ENCODE results near the gene DUSP18.
"Not testable (repeated sequence)": the region's sequence is repeated elsewhere in the genome, so short reads cannot be mapped to it uniquely, and the experiment has no call there.

The DUSP18 gene

DNA sequence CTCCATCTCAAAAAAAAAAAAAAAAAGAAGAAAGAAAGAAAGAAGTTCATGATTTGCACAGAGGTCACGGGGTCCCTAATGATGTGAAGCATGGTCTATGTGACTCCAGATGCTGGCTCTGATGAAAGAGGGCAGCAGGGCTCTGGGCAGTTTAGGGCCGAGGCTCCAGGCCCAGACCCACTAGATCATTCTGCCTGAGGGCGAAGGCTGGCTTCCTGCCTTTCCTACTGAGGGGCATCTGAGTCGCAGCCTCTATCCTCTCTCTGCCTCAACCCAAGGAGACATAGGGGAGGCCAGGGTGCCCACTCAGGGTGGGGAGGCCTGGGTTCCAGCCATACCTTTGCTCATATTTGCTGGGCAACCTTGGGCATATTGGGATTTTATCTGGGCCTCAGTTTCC is 27.3 kb downstream of the DUSP18 start:
- TF ChIP-seq, protein P1, sequence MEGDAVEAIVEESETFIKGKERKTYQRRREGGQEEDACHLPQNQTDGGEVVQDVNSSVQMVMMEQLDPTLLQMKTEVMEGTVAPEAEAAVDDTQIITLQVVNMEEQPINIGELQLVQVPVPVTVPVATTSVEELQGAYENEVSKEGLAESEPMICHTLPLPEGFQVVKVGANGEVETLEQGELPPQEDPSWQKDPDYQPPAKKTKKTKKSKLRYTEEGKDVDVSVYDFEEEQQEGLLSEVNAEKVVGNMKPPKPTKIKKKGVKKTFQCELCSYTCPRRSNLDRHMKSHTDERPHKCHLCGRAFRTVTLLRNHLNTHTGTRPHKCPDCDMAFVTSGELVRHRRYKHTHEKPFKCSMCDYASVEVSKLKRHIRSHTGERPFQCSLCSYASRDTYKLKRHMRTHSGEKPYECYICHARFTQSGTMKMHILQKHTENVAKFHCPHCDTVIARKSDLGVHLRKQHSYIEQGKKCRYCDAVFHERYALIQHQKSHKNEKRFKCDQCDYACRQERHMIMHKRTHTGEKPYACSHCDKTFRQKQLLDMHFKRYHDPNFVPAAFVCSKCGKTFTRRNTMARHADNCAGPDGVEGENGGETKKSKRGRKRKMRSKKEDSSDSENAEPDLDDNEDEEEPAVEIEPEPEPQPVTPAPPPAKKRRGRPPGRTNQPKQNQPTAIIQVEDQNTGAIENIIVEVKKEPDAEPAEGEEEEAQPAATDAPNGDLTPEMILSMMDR (IDR thresholded peaks at IDR 0.05; ENCODE audit: insufficient read depth, missing control alignments), result no peak
- DNase-seq (ENCODE audit: insufficient read length, low spot score), result no peak
- FAIRE-seq, result no peak

DNA sequence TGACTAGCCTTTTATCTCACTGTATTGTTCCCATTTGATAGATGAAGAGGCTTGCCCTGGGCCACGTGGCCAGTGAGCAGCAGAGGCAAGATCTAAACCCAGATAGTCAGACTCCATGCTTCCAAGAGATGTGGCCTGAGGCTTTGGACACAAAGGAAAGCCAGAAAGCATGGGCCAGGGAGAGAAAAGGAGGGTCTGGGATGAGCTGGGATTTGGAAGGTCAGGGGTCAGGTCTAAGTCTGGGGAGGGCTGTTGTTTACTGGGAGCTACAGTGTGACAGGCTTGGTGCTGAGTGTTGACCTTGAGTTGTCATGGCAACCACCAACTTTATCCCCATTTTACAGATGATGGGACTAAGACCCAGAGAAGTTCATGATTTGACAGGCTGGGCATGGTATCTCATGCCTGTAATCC is 30.0 kb downstream of the DUSP18 start:
- DNase-seq (ENCODE audit: insufficient read length, low spot score) (no peak), FAIRE-seq (no peak)
- TF ChIP-seq, protein P1 (IDR thresholded peaks at IDR 0.05; ENCODE audit: insufficient read depth, missing control alignments), result no peak

DNA sequence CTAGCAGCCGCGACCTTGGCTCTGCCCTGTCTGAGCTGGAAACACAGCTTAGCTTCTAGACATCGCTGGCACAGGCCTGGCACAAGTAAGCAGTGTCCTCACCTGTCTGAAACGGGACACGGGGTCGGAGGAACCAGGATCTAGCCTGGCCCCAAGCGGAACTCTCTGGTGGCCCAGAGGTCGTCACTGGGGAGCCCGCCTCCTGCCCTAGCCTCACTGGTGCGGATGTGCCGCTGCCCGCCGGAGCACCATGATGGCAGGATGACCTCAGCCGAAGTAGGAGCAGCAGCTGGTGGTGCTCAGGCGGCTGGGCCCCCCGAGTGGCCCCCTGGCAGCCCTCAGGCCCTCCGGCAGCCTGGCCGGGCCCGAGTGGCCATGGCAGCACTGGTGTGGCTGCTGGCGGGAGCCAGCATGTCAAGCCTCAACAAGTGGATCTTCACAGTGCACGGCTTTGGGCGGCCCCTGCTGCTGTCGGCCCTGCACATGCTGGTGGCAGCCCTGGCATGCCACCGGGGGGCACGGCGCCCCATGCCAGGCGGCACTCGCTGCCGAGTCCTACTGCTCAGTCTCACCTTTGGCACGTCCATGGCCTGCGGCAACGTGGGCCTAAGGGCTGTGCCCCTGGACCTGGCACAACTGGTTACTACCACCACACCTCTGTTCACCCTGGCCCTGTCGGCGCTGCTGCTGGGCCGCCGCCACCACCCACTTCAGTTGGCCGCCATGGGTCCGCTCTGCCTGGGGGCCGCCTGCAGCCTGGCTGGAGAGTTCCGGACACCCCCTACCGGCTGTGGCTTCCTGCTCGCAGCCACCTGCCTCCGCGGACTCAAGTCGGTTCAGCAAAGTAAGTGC is 31.2 kb downstream of the DUSP18 start:
- TF ChIP-seq, protein P1 (IDR thresholded peaks at IDR 0.05; ENCODE audit: insufficient read depth, missing control alignments), result no peak
- no peak for FAIRE-seq
- DNase-seq (ENCODE audit: insufficient read length, low spot score), result no peak

DNA sequence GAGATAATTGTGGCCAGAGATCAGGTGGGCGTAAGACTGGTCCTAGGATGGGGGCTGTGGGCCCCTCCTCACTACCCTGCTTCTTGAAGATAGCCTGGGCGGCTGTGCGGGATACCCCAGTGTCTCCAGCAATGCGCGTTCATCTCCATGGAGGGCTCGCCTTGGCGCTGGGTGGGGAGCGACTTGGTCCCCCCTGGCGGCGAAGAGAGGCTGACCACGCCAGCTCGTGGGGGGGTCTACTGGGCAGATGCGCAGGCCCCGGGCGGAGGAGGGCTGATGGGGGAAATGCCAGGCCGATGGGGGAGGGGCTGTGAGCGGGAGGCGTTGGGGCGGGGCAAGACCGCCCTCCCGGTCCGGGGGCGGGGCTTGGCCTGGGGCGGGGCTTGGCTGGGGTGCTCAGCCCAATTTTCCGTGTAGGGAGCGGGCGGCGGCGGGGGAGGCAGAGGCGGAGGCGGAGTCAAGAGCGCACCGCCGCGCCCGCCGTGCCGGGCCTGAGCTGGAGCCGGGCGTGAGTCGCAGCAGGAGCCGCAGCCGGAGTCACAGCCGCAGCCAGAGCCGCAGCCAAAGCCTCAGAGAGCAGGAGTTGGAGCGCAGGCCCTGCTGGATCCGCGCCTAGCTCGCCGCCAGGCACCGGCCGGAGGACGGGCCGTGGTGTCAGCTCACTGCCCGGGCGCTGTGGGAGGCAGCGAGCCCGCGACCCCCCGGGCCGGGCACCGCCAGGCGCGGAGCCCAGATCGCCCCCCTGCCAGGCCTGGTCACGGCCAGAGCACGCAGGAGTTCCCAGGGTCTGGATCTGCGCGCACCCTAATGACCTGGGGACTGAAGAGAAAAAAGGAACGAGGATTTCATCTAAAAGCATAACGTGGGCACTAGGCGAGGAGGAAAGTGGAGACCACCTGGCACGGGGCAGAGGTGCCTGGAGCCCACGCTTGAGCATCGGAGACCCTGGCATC is 32.1 kb downstream of the DUSP18 start, which contains the start of gene SLC35E4:
SLC35E4 (plus strand) TSS at position 509 of the 953 bp plus-strand sequence. CDS start 670 bp downstream, outside the sequence.
- TF ChIP-seq, protein P1 (IDR thresholded peaks at IDR 0.05; ENCODE audit: insufficient read depth, missing control alignments), result no peak
- DNase-seq (ENCODE audit: insufficient read length, low spot score) (peak; percentile 75), FAIRE-seq (no peak)

DNA sequence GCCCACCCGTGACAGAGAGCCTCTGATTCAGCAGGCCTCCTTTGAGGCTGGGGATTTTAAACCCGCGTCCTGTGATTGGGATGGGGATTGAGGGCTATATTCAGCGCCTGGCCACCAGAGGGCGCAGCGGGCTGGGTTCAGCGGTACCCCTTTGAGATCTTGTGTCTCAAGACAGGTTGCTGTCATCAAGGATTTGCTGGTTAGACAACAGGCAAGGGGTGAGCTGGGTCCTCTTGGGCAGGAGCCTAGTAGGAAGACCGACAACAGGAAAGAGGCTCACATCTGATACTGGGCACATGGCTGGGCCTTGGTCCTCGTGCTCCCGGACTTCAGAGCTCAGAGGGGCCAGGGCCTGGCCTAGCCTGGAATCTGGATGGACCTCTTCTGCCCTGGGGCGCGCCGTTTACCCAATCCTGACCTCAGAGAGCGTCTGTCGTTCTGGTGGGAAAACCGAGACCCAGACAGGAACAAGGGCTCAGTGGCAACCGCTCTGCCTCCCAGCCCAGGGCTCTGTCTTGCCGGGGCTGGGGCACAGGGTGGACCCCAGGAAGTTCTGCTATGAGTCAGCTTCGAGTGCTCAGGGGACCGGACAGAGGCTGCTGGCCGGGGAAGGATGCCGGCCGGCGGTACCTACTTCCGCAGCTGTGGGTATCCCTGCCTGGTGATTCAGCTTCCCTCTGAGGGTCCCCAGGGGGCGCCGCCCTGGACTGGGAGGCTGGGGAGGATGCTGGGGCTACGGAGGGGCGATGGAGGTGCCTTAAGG is 33.0 kb downstream of the DUSP18 start:
- no peak for FAIRE-seq
- peak; percentile 76 for DNase-seq (ENCODE audit: insufficient read length, low spot score)
- TF ChIP-seq, protein P1 (IDR thresholded peaks at IDR 0.05; ENCODE audit: insufficient read depth, missing control alignments), result peak; percentile 93

DNA sequence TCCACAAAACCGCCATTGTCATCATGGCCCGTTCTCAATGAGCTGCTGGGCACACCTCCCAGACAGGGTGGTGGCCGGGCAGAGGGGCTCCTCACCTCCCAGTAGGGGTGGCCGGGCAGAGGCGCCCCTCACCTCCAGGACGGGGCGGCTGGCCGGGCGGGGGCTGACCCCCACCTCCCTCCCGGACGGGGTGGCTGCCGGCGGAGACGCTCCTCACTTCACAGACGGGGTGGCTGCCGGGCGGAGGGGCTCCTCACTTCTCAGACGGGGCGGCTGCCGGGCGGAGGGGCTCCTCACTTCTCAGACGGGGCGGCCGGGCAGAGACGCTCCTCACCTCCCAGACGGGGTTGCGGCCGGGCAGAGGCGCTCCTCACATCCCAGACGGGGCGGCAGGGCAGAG is 36.2 kb downstream of the DUSP18 start:
- FAIRE-seq; DNase-seq (ENCODE audit: insufficient read length, low spot score): not testable (repeated sequence)

DNA sequence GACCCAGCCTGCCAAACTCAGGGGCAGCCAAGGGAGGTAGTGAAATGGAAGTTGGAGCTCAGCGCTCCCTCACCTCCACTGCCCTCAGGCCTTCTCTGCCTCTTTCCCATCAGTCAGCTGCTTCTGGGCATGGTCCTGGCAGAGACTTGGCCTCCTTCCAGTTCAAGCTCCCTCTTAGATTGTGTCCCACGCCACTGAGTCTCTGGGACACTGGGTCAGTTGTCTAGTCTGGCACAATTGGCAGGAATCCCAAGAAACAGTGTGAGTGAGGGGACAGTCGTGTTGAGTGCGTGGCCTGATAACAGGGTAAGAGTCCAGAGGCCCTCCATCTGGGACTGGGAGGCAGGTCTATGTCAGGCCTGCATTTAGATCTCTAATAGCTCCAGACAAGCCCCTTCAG is 39.2 kb downstream of the DUSP18 start:
- FAIRE-seq (no peak), DNase-seq (ENCODE audit: insufficient read length, low spot score) (no peak)
- TF ChIP-seq, protein P1 (IDR thresholded peaks at IDR 0.05; ENCODE audit: insufficient read depth, missing control alignments), result no peak

Measured in D721Med (cell line).